IMR-90 (cell line): ENCODE measurements around the gene FICD. TPM values are rescaled to one million over a fixed set of nuclear protein-coding genes. Genes with fewer than 3 reads are reported as not detected.

Source experiments
- ATAC-seq: fragments of 200-7000 bp; cut with Tn5 transposase; 2 replicates; pipeline ENCODE4 v1.9.1; 2020; ENCODE audit warnings: low read depth, mild to moderate bottlenecking, moderate library complexity
- BruUV-seq: library from RNA; stranded (reverse); fragments of 400-500 nt; replicated peaks from 2 replicates; lab custom pipeline; 2021; lab: Mats Ljungman, UMichigan
- CTCF ChIA-PET: fragments of 300-600 bp; formaldehyde crosslinking; extraction: SDS; loops from one replicate; lab custom pipeline; 2021; ENCODE audit warnings: antibody characterized with exemption; lab: Yijun Ruan, JAX
- POLR2A ChIA-PET: fragments of 300-600 bp; sonication (Branson Sonifier 250); formaldehyde crosslinking; loops from one replicate; lab custom pipeline; 2022; ENCODE audit warnings: antibody characterized with exemption; ENCODE audit not compliant: unreplicated experiment; lab: Charles Lee
- DNase-seq: peaks from one replicate; pipeline ENCODE4 v3.0.0; 2013
- H2AFZ ChIP-seq: replicated peaks from 2 replicates; pipeline ENCODE3; 2013; ENCODE audit warnings: low read length, mild to moderate bottlenecking; ENCODE audit not compliant: poor library complexity
- H2AK5ac ChIP-seq: 2 replicates; pipeline ENCODE4 v1.6.1; 2013; ENCODE audit warnings: low read depth, low read length, inconsistent platforms
- H2AK9ac ChIP-seq: replicated peaks from 2 replicates; pipeline ENCODE3; 2013; ENCODE audit warnings: mild to moderate bottlenecking, low read depth, low read length, moderate library complexity; ENCODE audit not compliant: poor library complexity
- H2BK120ac ChIP-seq: 2 replicates; pipeline ENCODE4 v1.6.1; 2013; ENCODE audit warnings: low read depth, low read length, inconsistent platforms
- H2BK15ac ChIP-seq: 3 replicates; pipeline ENCODE4 v1.6.1; 2013; ENCODE audit warnings: low read depth, low read length, inconsistent platforms
- H2BK20ac ChIP-seq: 2 replicates; pipeline ENCODE4 v1.6.1; 2013; ENCODE audit warnings: low read depth, mild to moderate bottlenecking, inconsistent platforms, low read length, moderate library complexity
- H2BK5ac ChIP-seq: 2 replicates; pipeline ENCODE4 v1.6.1; 2013; ENCODE audit warnings: mild to moderate bottlenecking, low read depth, low read length, inconsistent platforms; ENCODE audit not compliant: poor library complexity, severe bottlenecking
- H3K14ac ChIP-seq: replicated peaks from 2 replicates; pipeline ENCODE4 v1.6.1; 2013; ENCODE audit warnings: low read depth, low read length, inconsistent platforms
- H3K18ac ChIP-seq: 2 replicates; pipeline ENCODE4 v1.6.1; 2013; ENCODE audit warnings: low read depth, low read length, control low read depth
- H3K23ac ChIP-seq: 2 replicates; pipeline ENCODE4 v1.6.1; 2013; ENCODE audit warnings: low read depth, low read length, inconsistent platforms
- H3K27ac ChIP-seq: 2 replicates; pipeline ENCODE4 v1.5.1; 2013; ENCODE audit warnings: mild to moderate bottlenecking, control low read depth, low read length; ENCODE audit not compliant: insufficient read depth
- H3K27me3 ChIP-seq: 2 replicates; pipeline ENCODE4 v1.6.1; 2013; ENCODE audit warnings: low read length; ENCODE audit not compliant: control insufficient read depth, insufficient read depth
- H3K36me3 ChIP-seq: 2 replicates; pipeline ENCODE4 v1.6.1; 2013; ENCODE audit warnings: low read length, mixed read lengths; ENCODE audit not compliant: control insufficient read depth, insufficient read depth
- H3K4ac ChIP-seq: 2 replicates; pipeline ENCODE4 v1.6.1; 2013; ENCODE audit warnings: low read depth, low read length, inconsistent platforms
- H3K4me1 ChIP-seq: 2 replicates; pipeline ENCODE4 v1.6.1; 2013; ENCODE audit warnings: low read length, mixed read lengths; ENCODE audit not compliant: control insufficient read depth, insufficient read depth
- H3K4me2 ChIP-seq: 2 replicates; pipeline ENCODE4 v1.6.1; 2013; ENCODE audit warnings: low read depth, mild to moderate bottlenecking, control low read depth, low read length, moderate library complexity
- H3K4me3 ChIP-seq: 2 replicates; pipeline ENCODE4 v1.5.1; 2013; ENCODE audit warnings: low read depth, mild to moderate bottlenecking, control low read depth, low read length, moderate library complexity; ENCODE audit not compliant: insufficient read depth
- H3K56ac ChIP-seq: 2 replicates; pipeline ENCODE4 v1.6.1; 2013; ENCODE audit warnings: low read length, inconsistent platforms; ENCODE audit not compliant: insufficient read depth; ENCODE audit errors: extremely low read depth
- H3K79me1 ChIP-seq, 2 experiments: 2 replicates each; pipeline ENCODE4 v1.6.1; 2013; ENCODE audit warnings: low read length in 2 of 2, inconsistent platforms in 1 of 2, low read depth in 1 of 2
- H3K9ac ChIP-seq: 2 replicates; pipeline ENCODE4 v1.6.1; 2013; ENCODE audit warnings: low read depth, low read length, control low read depth
- H3K9me1 ChIP-seq: 2 replicates; pipeline ENCODE4 v1.6.1; 2013; ENCODE audit warnings: low read length, inconsistent platforms; ENCODE audit not compliant: insufficient read depth
- H3K9me3 ChIP-seq: 2 replicates; pipeline ENCODE4 v1.6.1; 2013; ENCODE audit warnings: low read length; ENCODE audit not compliant: control insufficient read depth, insufficient read depth
- H4K20me1 ChIP-seq: 2 replicates; pipeline ENCODE4 v1.6.1; 2013; ENCODE audit warnings: low read length, inconsistent platforms; ENCODE audit not compliant: insufficient read depth
- H4K5ac ChIP-seq: 2 replicates; pipeline ENCODE4 v1.6.1; 2013; ENCODE audit warnings: mild to moderate bottlenecking, low read depth, low read length, control low read depth
- H4K8ac ChIP-seq, 2 experiments: 2 replicates each; pipeline ENCODE4 v1.6.1; 2013; ENCODE audit warnings: low read depth in 2 of 2, low read length in 2 of 2, control low read depth in 1 of 2, inconsistent platforms in 1 of 2
- H4K91ac ChIP-seq: 2 replicates; pipeline ENCODE4 v1.6.1; 2013; ENCODE audit warnings: low read depth, low read length, inconsistent platforms; ENCODE audit not compliant: insufficient read depth
- CHD1 ChIP-seq: IDR thresholded peaks from 2 replicates; pipeline ENCODE4 v1.6.1; 2012; ENCODE audit warnings: low read depth, low read length, improper control_type of control experiment
- ELK1 ChIP-seq: fragments of 150-350 bp; IDR thresholded peaks from 2 replicates; pipeline ENCODE4 v1.6.1; 2016; ENCODE audit warnings: low read depth, mild to moderate bottlenecking, low read length, moderate library complexity, borderline replicate concordance
- MAZ ChIP-seq: IDR thresholded peaks from 2 replicates; pipeline ENCODE4 v1.6.1; 2012; ENCODE audit warnings: low read depth, mild to moderate bottlenecking, low read length, improper control_type of control experiment, moderate library complexity, borderline replicate concordance
- NFE2L2 ChIP-seq: fragments of 150-350 bp; IDR thresholded peaks from 2 replicates; pipeline ENCODE4 v1.6.1; 2016; ENCODE audit warnings: low read depth, mild to moderate bottlenecking, low read length
- POLR2A ChIP-seq: IDR thresholded peaks from 2 replicates; pipeline ENCODE4 v1.6.1; 2012; ENCODE audit warnings: mild to moderate bottlenecking, low read depth, low read length
- RCOR1 ChIP-seq: IDR thresholded peaks from 2 replicates; pipeline ENCODE4 v1.6.1; 2012; ENCODE audit warnings: mild to moderate bottlenecking, low read length, improper control_type of control experiment; ENCODE audit not compliant: insufficient replicate concordance
- RFX5 ChIP-seq: IDR thresholded peaks from 2 replicates; pipeline ENCODE4 v1.8.0; 2012; ENCODE audit warnings: low read depth, mild to moderate bottlenecking, low read length, moderate library complexity
- WGBS, 2 experiments: methylation state at CpG; one replicate each; pipeline versions ENCODE4 v1.1.5 to v1.1.7; 2013; ENCODE audit warnings: missing lambda C conversion rate in 2 of 2; ENCODE audit not compliant: insufficient read length in 1 of 2; ENCODE audit errors: extremely low coverage in 2 of 2; 5-methylcytosine and 5-hydroxymethylcytosine counted together
- dilution Hi-C: fragments of 300-500 bp; cut with HindIII; formaldehyde crosslinking; loops from one replicate; pipeline ENCODE4 v1.14.3; 2018; ENCODE audit warnings: low sequenced_read_pairs; ENCODE audit not compliant: unreplicated experiment
- in situ Hi-C: fragments of 300-500 bp; cut with MboI; formaldehyde crosslinking; loops from 3 replicates; pipeline ENCODE4 v1.14.3; 2019; ENCODE audit warnings: low sequenced_read_pairs, inconsistent platforms, mixed read lengths
- intact Hi-C: fragments of 100-400 bp; cut with micrococcal nuclease; formaldehyde crosslinking; loops from 2 replicates; pipeline ENCODE4 v1.10.0; 2022
- polyA plus RNA-seq, 3 experiments: library from polyadenylated mRNA; depleted of rRNA; stranded (reverse); fragments of >200 nt; gene quantifications; 2 replicates each; pipeline ENCODE4 v1.2.3, GENCODE V29; 2012; ENCODE audit warnings: low replicate concordance in 1 of 3
- total RNA-seq: library from RNA; depleted of rRNA; stranded (reverse); fragments of >200 nt; gene quantifications from 2 replicates; pipeline ENCODE4 v1.2.3, GENCODE V29; 2012

FICD gene
- total and polyA plus RNA-seq, 2 of the 4 experiments (the other 2 are of a cell fraction) = 4.0 to 11.3 TPM

- H3K4me2 ChIP-seq = no peak overlapping the region
- no peak overlapping the region for H2BK15ac ChIP-seq
- BruUV-seq = no TSS peak
- H2AFZ ChIP-seq = no peak overlapping the region
- ATAC-seq = no peak
- no peak overlapping the region for H4K5ac ChIP-seq
- no peaks in the 10 kb centered on the region; the same call in 1 of the 2 replicates for H4K20me1 ChIP-seq
- H2AK9ac ChIP-seq = no peak overlapping the region
- no peak overlapping the region for H4K91ac ChIP-seq
- no peak overlapping the region for H2AK5ac ChIP-seq
- 96% methylated on average over 28 of the region's 39 CpGs; no CpG with 5 or more reads in 1 of the 2 experiments for WGBS, 2 experiments
- no peak overlapping the region for H3K9ac ChIP-seq
- H3K23ac ChIP-seq = no peak overlapping the region
- in situ Hi-C loops (loop anchor here (25.0 kb wide), 1 partner anchor 832 kb away; the partner anchor contains the start of gene PWP1), intact Hi-C loops (no loop called here), dilution Hi-C loops (no loop called here)
- no peak overlapping the region for H3K56ac ChIP-seq
- no peak overlapping the region for H3K4me3 ChIP-seq
- H3K9me3 ChIP-seq = no peaks in the 10 kb centered on the region
- peaks cover 18% of the 10 kb centered on the region; the same call in 1 of the 2 replicates for H3K9me1 ChIP-seq
- no peak overlapping the region for H4K8ac ChIP-seq
- no peak overlapping the region for H3K4ac ChIP-seq
- H3K36me3 ChIP-seq = peaks cover 45% of the 10 kb centered on the region
- ChIA-PET POLR2A (no interaction called here), CTCF (no interaction called here)
- H3K4me1 ChIP-seq = peaks cover 3% of the 10 kb centered on the region
- H2BK5ac ChIP-seq = no peak overlapping the region
- H3K18ac ChIP-seq = no peak overlapping the region
- H2BK20ac ChIP-seq = no peak overlapping the region
- peaks cover 19 to 54% of the 10 kb centered on the region in 2 experiments for H3K79me1 ChIP-seq
- TF ChIP-seq POLR2A (no peak), RFX5 (no peak), CHD1 (no peak), NFE2L2 (no peak), RCOR1 (no peak), ELK1 (no peak), MAZ (no peak)
- no peak for DNase-seq
- H3K27me3 ChIP-seq = no peaks in the 10 kb centered on the region
- no peak overlapping the region for H3K14ac ChIP-seq
- no peak overlapping the region for H2BK120ac ChIP-seq
- H3K27ac ChIP-seq = no peak overlapping the region
Observed at GRCh38 chr12:108518716-108519496, 3.8 kb downstream of the FICD start.
